Testis (tissue), 3 donors: ENCODE results near the gene BCOR. TPM values are rescaled to one million over a fixed set of nuclear protein-coding genes. Genes with fewer than 3 reads are reported as not detected.

Source experiments
- DNase-seq: peaks from one replicate; pipeline ENCODE4 v3.0.0-alpha.2; 2019
- H3K27ac ChIP-seq, 2 donors: fragments of 200-600 bp; sonication (generic); one replicate each; pipeline ENCODE4 v1.5.1; 2019
- H3K27me3 ChIP-seq: fragments of 200-600 bp; sonication (generic); one replicate; pipeline ENCODE4 v1.5.1; 2019
- H3K36me3 ChIP-seq: fragments of 200-600 bp; sonication (generic); one replicate; pipeline ENCODE4 v1.5.1; 2017; ENCODE audit warnings: low read depth; ENCODE audit errors: missing control alignments
- H3K4me1 ChIP-seq: fragments of 200-600 bp; sonication (generic); one replicate; pipeline ENCODE4 v1.5.1; 2019
- H3K4me3 ChIP-seq, 2 donors: fragments of 200-600 bp; sonication (generic); one replicate each; pipeline ENCODE4 v1.5.1; 2017 to 2019
- H3K9me3 ChIP-seq: fragments of 200-600 bp; sonication (generic); one replicate; pipeline ENCODE4 v1.5.1; 2017
- CTCF ChIP-seq, 3 experiments: fragments of 450-650 bp in 2 of 3; fragments of 200-600 bp in 1 of 3; sonication (generic) in 1 of 3; IDR thresholded peaks; one replicate each; pipeline ENCODE4 v1.5.1; 2016 to 2019; ENCODE audit warnings: antibody characterized with exemption in 3 of 3, mild to moderate bottlenecking in 2 of 3, moderate library complexity in 1 of 3
- POLR2A ChIP-seq: fragments of 450-650 bp; IDR thresholded peaks from one replicate; pipeline ENCODE4 v1.6.1; 2017; ENCODE audit warnings: antibody characterized with exemption, mild to moderate bottlenecking, moderate library complexity
- WGBS, 2 donors: methylation state at CpG; one replicate each; pipeline ENCODE4 v1.1.5; 2018; 5-methylcytosine and 5-hydroxymethylcytosine counted together
- intact Hi-C: fragments of 100-400 bp; cut with DNase I; formaldehyde crosslinking; loops from one replicate; pipeline ENCODE4 v1.15.1; 2023; ENCODE audit warnings: low total_unique reads
- polyA plus RNA-seq: library from polyadenylated mRNA; stranded (reverse); fragments of 350-450 nt; fragmentation: Illumina TruSeq; extraction: RNeasy Lipid Tissue Mini Kit (QIAGEN cat#74804); gene quantifications from one replicate; pipeline ENCODE4 v1.2.3, GENCODE V29; 2014; ENCODE audit warnings: low read depth, low replicate concordance; ENCODE audit not compliant: insufficient read depth
- total RNA-seq, 2 donors: library from RNA; depleted of rRNA; stranded (reverse); fragments of >200 nt; gene quantifications; one replicate each; pipeline ENCODE4 v1.2.3, GENCODE V29; 2016

BCOR gene
- total and polyA plus RNA-seq, 3 donors from 2014 or later, result 26.4 to 69.6 (median 46.8) TPM

GRCh38 chrX:40004921-40005291, 92.9 kb downstream of the BCOR start:
- Histone ChIP-seq H3K4me3 (no peak overlapping the region), H3K27ac (no peak overlapping the region), H3K9me3 (no peaks in the 10 kb centered on the region), H3K36me3 (no peaks in the 10 kb centered on the region), H3K27me3 (no peaks in the 10 kb centered on the region), H3K4me1 (no peaks in the 10 kb centered on the region)
- TF ChIP-seq POLR2A (no peak), CTCF (IDR thresholded peaks at IDR 0.05) (no peak)
- no peak for DNase-seq
- WGBS, 2 donors, result 52 to 69% methylated on average over 2 to 16 of the region's 16 CpGs
- intact Hi-C loops, result no loop called here

- WGBS, 2 donors, result 60 to 82% methylated on average over 1 to 4 of the region's 4 CpGs
- intact Hi-C loops, result no loop called here
- no peaks in the 10 kb centered on the region for H3K4me1 ChIP-seq
- TF ChIP-seq POLR2A (no peak), CTCF (IDR thresholded peaks at IDR 0.05) (no peak)
- H3K27me3 ChIP-seq, result no peaks in the 10 kb centered on the region
- no peak for DNase-seq
- no peaks in the 10 kb centered on the region for H3K9me3 ChIP-seq
- H3K4me3 ChIP-seq, result no peak overlapping the region
- no peak overlapping the region for H3K27ac ChIP-seq
- H3K36me3 ChIP-seq, result no peaks in the 10 kb centered on the region
These were observed 93.6 kb downstream of the BCOR start for GRCh38 chrX:40004246-40004535.

GRCh38 chrX:40003428-40004245, 94.1 kb downstream of the BCOR start:
- Histone ChIP-seq H3K36me3 (no peaks in the 10 kb centered on the region), H3K9me3 (no peaks in the 10 kb centered on the region), H3K4me3 (no peak overlapping the region), H3K27ac (no peak overlapping the region), H3K27me3 (no peaks in the 10 kb centered on the region), H3K4me1 (no peaks in the 10 kb centered on the region)
- TF ChIP-seq CTCF (IDR thresholded peaks at IDR 0.05) (no peak), POLR2A (no peak)
- no peak for DNase-seq
- 45 to 57% methylated on average over 5 to 8 of the region's 8 CpGs for WGBS, 2 donors
- intact Hi-C loops, result no loop called here

- H3K4me1 ChIP-seq, result no peaks in the 10 kb centered on the region
- 73% methylated on average over 3 of the region's 4 CpGs; no CpG with 5 or more reads in 1 of the 2 donors for WGBS, 2 donors
- DNase-seq, result no peak
- no peaks in the 10 kb centered on the region for H3K27me3 ChIP-seq
- H3K4me3 ChIP-seq, result no peak overlapping the region
- TF ChIP-seq POLR2A, result no peak
- no peak for TF ChIP-seq CTCF (IDR thresholded peaks at IDR 0.05)
- no peaks in the 10 kb centered on the region for H3K36me3 ChIP-seq
- H3K9me3 ChIP-seq, result no peaks in the 10 kb centered on the region
- intact Hi-C loops, result no loop called here
- no peak overlapping the region for H3K27ac ChIP-seq
These were observed 94.7 kb downstream of the BCOR start for GRCh38 chrX:40003071-40003427.
